ENCODE data around the gene EREG. TPM values are rescaled to one million over a fixed set of nuclear protein-coding genes. Genes with fewer than 3 reads are reported as not detected.

The EREG gene
- total and polyA plus RNA-seq, 9 of the 15 experiments (the other 6 are each of a cell fraction or from before 2014, with no cell fraction given) = 0.97 to 7.3 (median 2.5) TPM

DNA sequence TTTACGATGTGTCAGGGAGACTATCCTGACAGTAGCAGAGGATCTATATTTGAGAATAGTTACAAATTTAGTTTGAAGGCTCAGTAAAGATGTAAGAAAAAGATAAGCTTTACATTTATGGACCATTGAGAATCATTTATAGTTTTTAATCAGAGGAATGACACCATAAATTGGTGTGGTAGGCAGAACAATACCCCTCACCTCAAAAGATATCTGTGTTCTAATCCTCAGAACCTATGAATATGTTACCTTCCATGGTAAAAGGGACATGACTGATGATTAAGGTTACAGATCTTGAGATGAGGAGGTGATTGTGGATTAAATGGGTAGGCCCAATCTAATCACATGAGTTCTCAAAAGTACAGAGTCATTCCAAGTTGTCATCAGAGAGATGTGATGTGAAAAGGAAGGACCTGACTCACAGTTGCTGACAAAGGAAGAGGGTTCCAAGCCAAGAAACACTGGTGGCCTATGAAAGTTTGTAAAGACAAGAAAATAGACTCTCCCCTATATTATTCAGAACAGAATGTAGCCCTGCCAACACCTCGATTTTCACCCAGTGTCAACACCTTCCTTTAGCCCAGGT lies 27.0 kb downstream of the EREG start (continued):
- TF ChIP-seq, protein P1, sequence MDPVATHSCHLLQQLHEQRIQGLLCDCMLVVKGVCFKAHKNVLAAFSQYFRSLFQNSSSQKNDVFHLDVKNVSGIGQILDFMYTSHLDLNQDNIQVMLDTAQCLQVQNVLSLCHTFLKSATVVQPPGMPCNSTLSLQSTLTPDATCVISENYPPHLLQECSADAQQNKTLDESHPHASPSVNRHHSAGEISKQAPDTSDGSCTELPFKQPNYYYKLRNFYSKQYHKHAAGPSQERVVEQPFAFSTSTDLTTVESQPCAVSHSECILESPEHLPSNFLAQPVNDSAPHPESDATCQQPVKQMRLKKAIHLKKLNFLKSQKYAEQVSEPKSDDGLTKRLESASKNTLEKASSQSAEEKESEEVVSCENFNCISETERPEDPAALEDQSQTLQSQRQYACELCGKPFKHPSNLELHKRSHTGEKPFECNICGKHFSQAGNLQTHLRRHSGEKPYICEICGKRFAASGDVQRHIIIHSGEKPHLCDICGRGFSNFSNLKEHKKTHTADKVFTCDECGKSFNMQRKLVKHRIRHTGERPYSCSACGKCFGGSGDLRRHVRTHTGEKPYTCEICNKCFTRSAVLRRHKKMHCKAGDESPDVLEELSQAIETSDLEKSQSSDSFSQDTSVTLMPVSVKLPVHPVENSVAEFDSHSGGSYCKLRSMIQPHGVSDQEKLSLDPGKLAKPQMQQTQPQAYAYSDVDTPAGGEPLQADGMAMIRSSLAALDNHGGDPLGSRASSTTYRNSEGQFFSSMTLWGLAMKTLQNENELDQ (CRISPR knock-in tag; IDR thresholded peaks at IDR 0.05; ENCODE audit: borderline replicate concordance) = no peak
- TF ChIP-seq, protein P2, sequence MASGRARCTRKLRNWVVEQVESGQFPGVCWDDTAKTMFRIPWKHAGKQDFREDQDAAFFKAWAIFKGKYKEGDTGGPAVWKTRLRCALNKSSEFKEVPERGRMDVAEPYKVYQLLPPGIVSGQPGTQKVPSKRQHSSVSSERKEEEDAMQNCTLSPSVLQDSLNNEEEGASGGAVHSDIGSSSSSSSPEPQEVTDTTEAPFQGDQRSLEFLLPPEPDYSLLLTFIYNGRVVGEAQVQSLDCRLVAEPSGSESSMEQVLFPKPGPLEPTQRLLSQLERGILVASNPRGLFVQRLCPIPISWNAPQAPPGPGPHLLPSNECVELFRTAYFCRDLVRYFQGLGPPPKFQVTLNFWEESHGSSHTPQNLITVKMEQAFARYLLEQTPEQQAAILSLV (tag; IDR thresholded peaks at IDR 0.05) = no peak
- TF ChIP-seq EHMT2 (IDR thresholded peaks at IDR 0.05) (no peak), XRCC4 (IDR thresholded peaks at IDR 0.05; ENCODE audit: extremely low read depth, insufficient read depth, insufficient read length) (no peak), SMARCA5 (IDR thresholded peaks at IDR 0.05) (no peak), MEIS2 (IDR thresholded peaks at IDR 0.05; ENCODE audit: partially characterized antibody) (peak; percentile 19), RBM15 (IDR thresholded peaks at IDR 0.05; ENCODE audit: insufficient read depth, low read length) (no peak), ZNF24 (IDR thresholded peaks at IDR 0.05) (no peak), ZNF316 (IDR thresholded peaks at IDR 0.05) (no peak), EZH2 (IDR thresholded peaks at IDR 0.05; ENCODE audit: borderline replicate concordance, low read depth, low read length) (no peak), NFE2 (IDR thresholded peaks at IDR 0.05; ENCODE audit: low read depth) (peak; percentile 53), RBM14 (IDR thresholded peaks at IDR 0.05; ENCODE audit: borderline replicate concordance, insufficient read depth, low read depth, low read length) (no peak), C11orf30 (IDR thresholded peaks at IDR 0.05; ENCODE audit: low read depth) (peak; percentile 8; the same call in 1 of the 2 replicates), ARNT (IDR thresholded peaks at IDR 0.05) (no peak), SUPT5H (IDR thresholded peaks at IDR 0.05) (no peak), SRSF1 (IDR thresholded peaks at IDR 0.05; ENCODE audit: low read depth, low read length) (no peak), IRF2 (CRISPR knock-in tag; IDR thresholded peaks at IDR 0.05) (no peak), TSC22D4 (tag; IDR thresholded peaks at IDR 0.05) (no peak), PHB (CRISPR knock-in tag; IDR thresholded peaks at IDR 0.05) (no peak), TGIF2 (CRISPR knock-in tag; IDR thresholded peaks at IDR 0.05) (no peak), RBM22 (IDR thresholded peaks at IDR 0.05; ENCODE audit: low read depth, low read length, poor library complexity, severe bottlenecking) (no peak)
- TF ChIP-seq, protein P3, sequence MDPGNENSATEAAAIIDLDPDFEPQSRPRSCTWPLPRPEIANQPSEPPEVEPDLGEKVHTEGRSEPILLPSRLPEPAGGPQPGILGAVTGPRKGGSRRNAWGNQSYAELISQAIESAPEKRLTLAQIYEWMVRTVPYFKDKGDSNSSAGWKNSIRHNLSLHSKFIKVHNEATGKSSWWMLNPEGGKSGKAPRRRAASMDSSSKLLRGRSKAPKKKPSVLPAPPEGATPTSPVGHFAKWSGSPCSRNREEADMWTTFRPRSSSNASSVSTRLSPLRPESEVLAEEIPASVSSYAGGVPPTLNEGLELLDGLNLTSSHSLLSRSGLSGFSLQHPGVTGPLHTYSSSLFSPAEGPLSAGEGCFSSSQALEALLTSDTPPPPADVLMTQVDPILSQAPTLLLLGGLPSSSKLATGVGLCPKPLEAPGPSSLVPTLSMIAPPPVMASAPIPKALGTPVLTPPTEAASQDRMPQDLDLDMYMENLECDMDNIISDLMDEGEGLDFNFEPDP (CRISPR knock-in tag; IDR thresholded peaks at IDR 0.05) = no peak
- TF ChIP-seq, protein P4, sequence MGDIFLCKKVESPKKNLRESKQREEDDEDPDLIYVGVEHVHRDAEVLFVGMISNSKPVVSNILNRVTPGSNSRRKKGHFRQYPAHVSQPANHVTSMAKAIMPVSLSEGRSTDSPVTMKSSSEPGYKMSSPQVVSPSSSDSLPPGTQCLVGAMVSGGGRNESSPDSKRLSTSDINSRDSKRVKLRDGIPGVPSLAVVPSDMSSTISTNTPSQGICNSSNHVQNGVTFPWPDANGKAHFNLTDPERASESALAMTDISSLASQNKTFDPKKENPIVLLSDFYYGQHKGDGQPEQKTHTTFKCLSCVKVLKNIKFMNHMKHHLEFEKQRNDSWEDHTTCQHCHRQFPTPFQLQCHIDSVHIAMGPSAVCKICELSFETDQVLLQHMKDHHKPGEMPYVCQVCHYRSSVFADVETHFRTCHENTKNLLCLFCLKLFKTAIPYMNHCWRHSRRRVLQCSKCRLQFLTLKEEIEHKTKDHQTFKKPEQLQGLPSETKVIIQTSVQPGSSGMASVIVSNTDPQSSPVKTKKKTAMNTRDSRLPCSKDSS (IDR thresholded peaks at IDR 0.05; ENCODE audit: low read depth, partially characterized antibody) = no peak

All from K562 (cell line).